Ishikawa (cell line): ENCODE data around the gene SRPK2.

Experiments used
- CEBPB ChIP-seq: IDR thresholded peaks from 2 replicates; pipeline ENCODE4 v1.6.1; 2012
- CREB1 ChIP-seq: IDR thresholded peaks from 2 replicates; pipeline ENCODE4 v1.6.1; 2012; ENCODE audit warnings: low read depth
- EGR1 ChIP-seq: IDR thresholded peaks from 2 replicates; pipeline ENCODE4 v1.6.1; 2012
- EP300 ChIP-seq: IDR thresholded peaks from 2 replicates; pipeline ENCODE4 v1.6.1; 2012; ENCODE audit warnings: borderline replicate concordance
- FOXM1 ChIP-seq: IDR thresholded peaks from 2 replicates; pipeline ENCODE4 v1.6.1; 2012; ENCODE audit warnings: low read depth, borderline replicate concordance
- NFIC ChIP-seq: IDR thresholded peaks from 2 replicates; pipeline ENCODE4 v1.6.1; 2012
- TAF1 ChIP-seq: IDR thresholded peaks from 2 replicates; pipeline ENCODE4 v1.6.1; 2012; ENCODE audit warnings: low read depth, mild to moderate bottlenecking
- YY1 ChIP-seq: IDR thresholded peaks from 2 replicates; pipeline ENCODE4 v1.6.1; 2012; ENCODE audit warnings: low read depth
- ZBTB7A ChIP-seq: IDR thresholded peaks from 2 replicates; pipeline ENCODE4 v1.6.1; 2012; ENCODE audit warnings: low read depth
- TF ChIP-seq, protein P1 (sequence below): IDR thresholded peaks from 2 replicates; pipeline ENCODE4 v1.6.1; 2012; ENCODE audit warnings: low read depth, mild to moderate bottlenecking
- TF ChIP-seq, protein P2 (sequence below): IDR thresholded peaks from 2 replicates; pipeline ENCODE4 v1.6.1; 2012

DNA sequence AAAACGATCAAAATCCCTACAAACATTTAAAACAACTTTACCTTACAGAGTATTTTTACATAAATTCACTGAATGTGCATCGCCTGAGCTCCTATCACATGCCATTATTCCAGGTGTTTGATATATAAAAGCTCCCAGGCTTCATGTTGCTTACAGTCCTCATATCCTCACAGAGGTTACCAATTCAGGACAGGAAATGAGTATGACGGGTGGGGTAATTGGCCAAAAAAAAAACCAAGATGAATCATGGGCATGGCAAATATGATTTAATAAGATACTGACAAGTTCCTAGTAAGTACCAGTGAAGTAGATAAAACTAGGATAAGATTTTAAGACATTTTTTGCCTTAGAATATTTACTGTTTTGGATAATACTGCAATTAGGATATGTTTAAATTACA is 238.9 kb downstream of the SRPK2 start:
- no peak for TF ChIP-seq TAF1
- no peak for TF ChIP-seq CREB1
- no peak for TF ChIP-seq EP300
- no peak for TF ChIP-seq EGR1
- TF ChIP-seq, protein P1, sequence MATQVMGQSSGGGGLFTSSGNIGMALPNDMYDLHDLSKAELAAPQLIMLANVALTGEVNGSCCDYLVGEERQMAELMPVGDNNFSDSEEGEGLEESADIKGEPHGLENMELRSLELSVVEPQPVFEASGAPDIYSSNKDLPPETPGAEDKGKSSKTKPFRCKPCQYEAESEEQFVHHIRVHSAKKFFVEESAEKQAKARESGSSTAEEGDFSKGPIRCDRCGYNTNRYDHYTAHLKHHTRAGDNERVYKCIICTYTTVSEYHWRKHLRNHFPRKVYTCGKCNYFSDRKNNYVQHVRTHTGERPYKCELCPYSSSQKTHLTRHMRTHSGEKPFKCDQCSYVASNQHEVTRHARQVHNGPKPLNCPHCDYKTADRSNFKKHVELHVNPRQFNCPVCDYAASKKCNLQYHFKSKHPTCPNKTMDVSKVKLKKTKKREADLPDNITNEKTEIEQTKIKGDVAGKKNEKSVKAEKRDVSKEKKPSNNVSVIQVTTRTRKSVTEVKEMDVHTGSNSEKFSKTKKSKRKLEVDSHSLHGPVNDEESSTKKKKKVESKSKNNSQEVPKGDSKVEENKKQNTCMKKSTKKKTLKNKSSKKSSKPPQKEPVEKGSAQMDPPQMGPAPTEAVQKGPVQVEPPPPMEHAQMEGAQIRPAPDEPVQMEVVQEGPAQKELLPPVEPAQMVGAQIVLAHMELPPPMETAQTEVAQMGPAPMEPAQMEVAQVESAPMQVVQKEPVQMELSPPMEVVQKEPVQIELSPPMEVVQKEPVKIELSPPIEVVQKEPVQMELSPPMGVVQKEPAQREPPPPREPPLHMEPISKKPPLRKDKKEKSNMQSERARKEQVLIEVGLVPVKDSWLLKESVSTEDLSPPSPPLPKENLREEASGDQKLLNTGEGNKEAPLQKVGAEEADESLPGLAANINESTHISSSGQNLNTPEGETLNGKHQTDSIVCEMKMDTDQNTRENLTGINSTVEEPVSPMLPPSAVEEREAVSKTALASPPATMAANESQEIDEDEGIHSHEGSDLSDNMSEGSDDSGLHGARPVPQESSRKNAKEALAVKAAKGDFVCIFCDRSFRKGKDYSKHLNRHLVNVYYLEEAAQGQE = no peak
- TF ChIP-seq FOXM1 = no peak
- no peak for TF ChIP-seq ZBTB7A
- TF ChIP-seq, protein P2, sequence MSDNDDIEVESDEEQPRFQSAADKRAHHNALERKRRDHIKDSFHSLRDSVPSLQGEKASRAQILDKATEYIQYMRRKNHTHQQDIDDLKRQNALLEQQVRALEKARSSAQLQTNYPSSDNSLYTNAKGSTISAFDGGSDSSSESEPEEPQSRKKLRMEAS = no peak
- TF ChIP-seq YY1 = no peak
- no peak for TF ChIP-seq NFIC
- no peak for TF ChIP-seq CEBPB
